ENCODE results near the gene NCOA1.

- no peak for TF ChIP-seq CTCF (conservative IDR thresholded peaks at IDR 0.05; ENCODE audit: low read depth, low read length)
- TF ChIP-seq RFX5 (IDR thresholded peaks at IDR 0.05; ENCODE audit: low read depth, low read length) = no peak
- no peak for TF ChIP-seq POLR2A (IDR thresholded peaks at IDR 0.05; ENCODE audit: low read depth, low read length)
- TF ChIP-seq NFE2L2 (IDR thresholded peaks at IDR 0.05; ENCODE audit: low read depth, low read length) = no peak
- no peak for TF ChIP-seq RCOR1 (IDR thresholded peaks at IDR 0.05; ENCODE audit: insufficient replicate concordance, low read length)
Observed at GRCh38 chr2:24708537-24709152, 217.6 kb downstream of the NCOA1 start.

Data from IMR-90 (cell line).